ENCODE data around the gene PGA4.
"Not testable (repeated sequence)": the region's sequence is repeated elsewhere in the genome, so short reads cannot be mapped to it uniquely, and the experiment has no call there.

DNA sequence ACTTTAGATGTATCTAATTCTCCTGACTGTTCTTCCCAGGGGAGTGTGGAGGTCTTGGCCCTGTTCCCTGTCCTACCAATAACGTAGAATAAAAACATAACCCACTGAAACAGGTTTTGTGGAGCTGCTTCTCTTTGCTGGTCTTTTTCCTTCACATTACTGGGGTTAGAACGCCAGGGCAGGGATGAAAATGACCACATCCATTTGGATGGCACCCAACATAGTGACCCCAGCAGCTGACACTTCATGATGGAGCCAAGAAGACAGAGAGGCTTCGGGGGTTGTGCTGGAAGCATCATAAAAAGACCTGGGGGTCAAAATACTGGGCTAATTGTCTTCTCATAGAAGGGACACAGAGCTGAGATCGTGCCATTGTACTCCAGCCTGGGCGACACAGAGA lies 9.4 kb downstream of the PGA4 start:
- TF ChIP-seq MAFK (IDR thresholded peaks at IDR 0.05; ENCODE audit: partially characterized antibody); EP300 (IDR thresholded peaks at IDR 0.05); JUN (IDR thresholded peaks at IDR 0.05); RCOR1 (IDR thresholded peaks at IDR 0.05; ENCODE audit: low read depth, low read length); HDAC2 (IDR thresholded peaks at IDR 0.05); RARB (CRISPR knock-in tag; IDR thresholded peaks at IDR 0.05); ESRRA (IDR thresholded peaks at IDR 0.05; ENCODE audit: borderline replicate concordance, low read length); RNF2 (IDR thresholded peaks at IDR 0.05; ENCODE audit: borderline replicate concordance, low read depth); KDM5A (IDR thresholded peaks at IDR 0.05); SMC3 (IDR thresholded peaks at IDR 0.05); NR3C1 (IDR thresholded peaks at IDR 0.05): not testable (repeated sequence)
- TF ChIP-seq, protein P1, sequence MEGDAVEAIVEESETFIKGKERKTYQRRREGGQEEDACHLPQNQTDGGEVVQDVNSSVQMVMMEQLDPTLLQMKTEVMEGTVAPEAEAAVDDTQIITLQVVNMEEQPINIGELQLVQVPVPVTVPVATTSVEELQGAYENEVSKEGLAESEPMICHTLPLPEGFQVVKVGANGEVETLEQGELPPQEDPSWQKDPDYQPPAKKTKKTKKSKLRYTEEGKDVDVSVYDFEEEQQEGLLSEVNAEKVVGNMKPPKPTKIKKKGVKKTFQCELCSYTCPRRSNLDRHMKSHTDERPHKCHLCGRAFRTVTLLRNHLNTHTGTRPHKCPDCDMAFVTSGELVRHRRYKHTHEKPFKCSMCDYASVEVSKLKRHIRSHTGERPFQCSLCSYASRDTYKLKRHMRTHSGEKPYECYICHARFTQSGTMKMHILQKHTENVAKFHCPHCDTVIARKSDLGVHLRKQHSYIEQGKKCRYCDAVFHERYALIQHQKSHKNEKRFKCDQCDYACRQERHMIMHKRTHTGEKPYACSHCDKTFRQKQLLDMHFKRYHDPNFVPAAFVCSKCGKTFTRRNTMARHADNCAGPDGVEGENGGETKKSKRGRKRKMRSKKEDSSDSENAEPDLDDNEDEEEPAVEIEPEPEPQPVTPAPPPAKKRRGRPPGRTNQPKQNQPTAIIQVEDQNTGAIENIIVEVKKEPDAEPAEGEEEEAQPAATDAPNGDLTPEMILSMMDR (IDR thresholded peaks at IDR 0.05) = not testable (repeated sequence)
- TF ChIP-seq, protein P2, sequence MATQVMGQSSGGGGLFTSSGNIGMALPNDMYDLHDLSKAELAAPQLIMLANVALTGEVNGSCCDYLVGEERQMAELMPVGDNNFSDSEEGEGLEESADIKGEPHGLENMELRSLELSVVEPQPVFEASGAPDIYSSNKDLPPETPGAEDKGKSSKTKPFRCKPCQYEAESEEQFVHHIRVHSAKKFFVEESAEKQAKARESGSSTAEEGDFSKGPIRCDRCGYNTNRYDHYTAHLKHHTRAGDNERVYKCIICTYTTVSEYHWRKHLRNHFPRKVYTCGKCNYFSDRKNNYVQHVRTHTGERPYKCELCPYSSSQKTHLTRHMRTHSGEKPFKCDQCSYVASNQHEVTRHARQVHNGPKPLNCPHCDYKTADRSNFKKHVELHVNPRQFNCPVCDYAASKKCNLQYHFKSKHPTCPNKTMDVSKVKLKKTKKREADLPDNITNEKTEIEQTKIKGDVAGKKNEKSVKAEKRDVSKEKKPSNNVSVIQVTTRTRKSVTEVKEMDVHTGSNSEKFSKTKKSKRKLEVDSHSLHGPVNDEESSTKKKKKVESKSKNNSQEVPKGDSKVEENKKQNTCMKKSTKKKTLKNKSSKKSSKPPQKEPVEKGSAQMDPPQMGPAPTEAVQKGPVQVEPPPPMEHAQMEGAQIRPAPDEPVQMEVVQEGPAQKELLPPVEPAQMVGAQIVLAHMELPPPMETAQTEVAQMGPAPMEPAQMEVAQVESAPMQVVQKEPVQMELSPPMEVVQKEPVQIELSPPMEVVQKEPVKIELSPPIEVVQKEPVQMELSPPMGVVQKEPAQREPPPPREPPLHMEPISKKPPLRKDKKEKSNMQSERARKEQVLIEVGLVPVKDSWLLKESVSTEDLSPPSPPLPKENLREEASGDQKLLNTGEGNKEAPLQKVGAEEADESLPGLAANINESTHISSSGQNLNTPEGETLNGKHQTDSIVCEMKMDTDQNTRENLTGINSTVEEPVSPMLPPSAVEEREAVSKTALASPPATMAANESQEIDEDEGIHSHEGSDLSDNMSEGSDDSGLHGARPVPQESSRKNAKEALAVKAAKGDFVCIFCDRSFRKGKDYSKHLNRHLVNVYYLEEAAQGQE (IDR thresholded peaks at IDR 0.05) = not testable (repeated sequence)

All from A549 (cell line).